NCI-H2227 (cell line): ENCODE results near the gene KLK5.
A peak's percentile ranks its signal among the peaks of the same experiment; 100 is the strongest.
"Not testable (repeated sequence)": the region's sequence is repeated elsewhere in the genome, so short reads cannot be mapped to it uniquely, and the experiment has no call there.

Experiments
- DNase-seq: peaks from one replicate; lab custom pipeline; 2025; ENCODE audit not compliant: unreplicated experiment; lab: John Stamatoyannopoulos, UW

KLK5 gene, protein sequence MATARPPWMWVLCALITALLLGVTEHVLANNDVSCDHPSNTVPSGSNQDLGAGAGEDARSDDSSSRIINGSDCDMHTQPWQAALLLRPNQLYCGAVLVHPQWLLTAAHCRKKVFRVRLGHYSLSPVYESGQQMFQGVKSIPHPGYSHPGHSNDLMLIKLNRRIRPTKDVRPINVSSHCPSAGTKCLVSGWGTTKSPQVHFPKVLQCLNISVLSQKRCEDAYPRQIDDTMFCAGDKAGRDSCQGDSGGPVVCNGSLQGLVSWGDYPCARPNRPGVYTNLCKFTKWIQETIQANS

DNA sequence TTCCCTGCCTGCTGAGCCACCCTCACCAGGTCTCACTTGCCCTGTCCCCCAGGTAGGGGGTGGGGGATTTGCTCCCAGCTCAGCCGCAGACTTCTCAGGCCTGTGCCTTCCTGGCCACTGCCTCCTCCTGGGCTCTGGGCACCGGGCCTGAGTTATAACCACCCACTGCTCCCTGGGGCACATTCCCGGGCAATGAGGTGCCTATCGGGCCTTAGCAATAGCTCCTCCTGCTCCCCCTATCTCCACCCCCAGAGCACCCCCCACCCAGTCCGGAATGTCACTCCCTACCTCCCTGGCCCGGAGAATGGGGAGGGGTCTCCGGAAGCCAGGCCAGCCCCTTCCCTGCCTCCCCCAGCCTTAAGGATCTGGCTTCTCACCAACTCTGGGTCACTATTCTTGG lies at the start of gene KLK5:
KLK5 (minus strand) TSS at position 129 of the 400 bp plus-strand sequence. CDS start 381 bp downstream, outside the sequence.
- DNase-seq, result no peak

DNA sequence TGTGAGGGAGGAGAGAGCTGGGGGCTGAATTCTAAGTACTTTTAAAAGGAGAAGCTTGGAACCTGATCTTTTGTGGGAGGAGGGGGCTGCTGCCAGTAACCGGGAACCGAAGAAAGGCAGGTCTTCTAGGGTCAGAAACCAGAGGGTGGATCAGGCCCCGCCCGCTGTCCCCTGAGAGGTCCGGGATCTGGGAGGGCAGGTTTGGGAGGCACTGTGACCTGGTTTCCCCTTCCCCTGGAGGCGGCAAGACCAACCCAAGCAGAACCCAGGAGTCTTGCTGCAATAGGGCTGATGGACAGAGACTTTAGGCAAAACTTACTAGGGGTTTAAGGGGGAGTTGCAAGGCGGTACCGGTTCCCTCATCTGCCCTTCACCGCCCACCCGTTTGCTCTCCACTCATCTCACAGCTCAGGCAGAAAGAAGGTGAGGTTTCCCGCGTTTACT lies 49.3 kb upstream of the KLK5 start:
- DNase-seq, result no peak

GRCh38 chr19:51001515-51001914 lies 48.7 kb upstream of the KLK5 start, which contains the start of gene KLK8:
KLK8 (minus strand) TSS chr19:51001604; CDS start chr19:51001167, 437 bp downstream.
- DNase-seq, result no peak

GRCh38 chr19:51000981-51001380 lies 48.1 kb upstream of the KLK5 start:
- DNase-seq, result no peak

- no peak for DNase-seq
These were observed 47.6 kb upstream of the KLK5 start for GRCh38 chr19:51000426-51000825.

GRCh38 chr19:50998686-50999085 lies 45.8 kb upstream of the KLK5 start:
- no peak for DNase-seq

DNA sequence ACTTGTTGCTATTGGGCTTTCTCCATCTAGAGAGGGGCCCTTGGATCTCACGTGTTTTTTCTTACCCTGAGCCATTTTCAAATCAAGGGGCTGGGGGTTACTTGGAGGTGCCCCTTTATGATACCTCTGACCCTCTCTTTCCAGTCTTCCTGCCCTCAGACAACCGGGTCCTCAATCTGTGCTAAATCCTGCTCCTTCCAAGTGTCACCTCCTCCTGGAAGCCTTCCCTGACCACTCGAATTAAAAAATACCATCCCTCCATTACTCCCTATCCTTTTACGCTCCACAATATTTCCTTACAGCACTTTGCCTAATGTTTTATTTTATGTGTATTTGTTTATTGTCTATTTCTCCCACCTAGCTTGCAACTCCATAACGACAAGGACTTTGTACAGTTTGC lies 45.2 kb upstream of the KLK5 start:
- DNase-seq, result no peak

DNA sequence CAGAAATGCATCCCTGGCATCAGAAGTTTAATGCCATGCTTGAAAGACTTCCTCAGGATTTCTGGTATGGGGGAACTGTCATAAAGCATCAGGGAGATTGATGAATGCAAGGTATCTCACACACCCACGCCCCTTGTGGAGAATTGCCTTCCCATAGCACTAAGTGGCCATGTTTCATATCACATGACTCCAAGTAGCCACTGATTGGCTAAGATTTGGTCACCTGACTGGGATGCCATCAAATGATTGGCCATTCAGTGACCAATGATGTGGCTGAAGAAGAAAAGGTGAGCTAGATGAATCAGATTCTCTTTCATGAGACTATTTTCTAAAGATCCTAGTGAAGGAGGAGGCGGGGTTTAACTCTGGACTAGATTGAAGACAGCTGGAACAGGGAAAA lies 41.3 kb upstream of the KLK5 start:
- peak; percentile 15 for DNase-seq

DNA sequence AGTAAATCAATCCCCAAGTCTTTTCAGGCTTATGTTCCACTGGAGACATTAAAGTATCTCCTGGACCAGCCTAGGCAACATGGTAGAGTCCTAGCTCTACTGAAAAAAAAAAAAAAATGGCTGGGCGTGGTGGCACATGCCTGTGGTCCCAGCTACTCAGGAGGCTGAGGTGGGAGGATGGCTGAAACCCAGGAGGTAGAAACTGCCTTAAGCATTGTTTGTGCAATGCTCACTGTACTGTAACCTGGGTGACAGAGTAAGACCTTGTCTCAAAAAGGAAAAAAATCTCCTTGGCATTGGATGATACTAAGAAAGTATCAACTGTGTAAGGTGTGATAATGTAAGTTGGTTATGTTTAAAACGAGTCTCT lies 39.8 kb upstream of the KLK5 start:
- DNase-seq, result no peak

DNA sequence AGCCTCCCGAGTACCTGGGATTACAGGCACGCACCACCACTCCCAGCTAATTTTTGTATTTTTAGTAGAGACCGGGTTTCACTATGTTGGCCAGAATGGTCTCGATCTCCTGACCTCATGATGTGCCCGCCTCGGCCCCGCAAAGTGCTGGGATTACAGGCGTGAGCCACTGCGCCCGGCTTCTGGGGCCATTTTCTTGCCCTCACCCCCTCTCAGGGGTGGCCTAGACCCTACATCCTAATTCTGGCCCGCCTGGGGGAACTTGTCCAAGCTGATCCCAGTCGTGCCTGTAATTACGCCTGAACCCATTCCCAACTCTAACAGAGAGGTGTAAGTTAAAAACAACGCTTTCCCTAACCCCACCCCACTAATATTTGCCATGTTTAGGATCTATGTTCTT lies 31.6 kb upstream of the KLK5 start:
- DNase-seq, result not testable (repeated sequence)

DNA sequence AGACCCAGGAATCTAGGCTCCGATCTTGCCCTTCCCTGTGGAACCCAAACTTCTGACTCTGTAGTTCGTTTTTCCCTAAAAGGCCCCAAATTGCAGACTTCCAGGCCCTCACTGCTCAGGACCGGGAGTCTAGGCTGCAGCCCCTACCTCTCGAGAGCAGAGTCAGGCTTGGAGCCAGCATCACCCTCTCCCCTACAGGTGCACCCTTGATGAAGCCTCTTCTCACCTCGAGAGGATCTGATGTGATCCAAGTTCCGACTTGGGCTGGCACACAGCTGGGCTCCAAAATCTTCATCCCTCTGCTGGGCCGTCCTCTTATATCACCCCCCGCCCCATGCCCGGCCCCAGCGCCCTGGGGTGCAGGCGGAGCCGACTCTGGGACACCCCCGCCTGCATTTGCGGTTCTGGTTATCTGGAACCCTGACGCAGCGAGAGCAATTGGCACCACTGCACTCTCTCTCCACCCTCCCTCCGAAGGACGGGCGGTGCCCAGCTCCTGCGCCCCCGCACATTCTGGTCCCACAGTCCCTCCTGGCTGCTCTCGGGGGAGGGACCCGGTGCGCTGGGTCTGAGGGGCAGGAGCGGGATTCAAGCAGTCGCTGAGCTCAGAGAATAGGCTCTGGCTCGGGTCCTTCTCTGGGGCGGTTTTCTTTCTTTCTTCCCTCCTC lies 30.9 kb upstream of the KLK5 start, which contains the start of gene KLK7:
KLK7 (minus strand) TSS at position 293 of the 668 bp plus-strand sequence. CDS start 1,518 bp downstream, outside the sequence.
- DNase-seq, result no peak

- DNase-seq, result no peak
These were observed 29.3 kb upstream of the KLK5 start for GRCh38 chr19:50982186-50982585.

GRCh38 chr19:50981587-50982146 lies 28.8 kb upstream of the KLK5 start:
- no peak for DNase-seq

- DNase-seq, result no peak
These were observed 27.4 kb upstream of the KLK5 start for GRCh38 chr19:50980208-50980607.

DNA sequence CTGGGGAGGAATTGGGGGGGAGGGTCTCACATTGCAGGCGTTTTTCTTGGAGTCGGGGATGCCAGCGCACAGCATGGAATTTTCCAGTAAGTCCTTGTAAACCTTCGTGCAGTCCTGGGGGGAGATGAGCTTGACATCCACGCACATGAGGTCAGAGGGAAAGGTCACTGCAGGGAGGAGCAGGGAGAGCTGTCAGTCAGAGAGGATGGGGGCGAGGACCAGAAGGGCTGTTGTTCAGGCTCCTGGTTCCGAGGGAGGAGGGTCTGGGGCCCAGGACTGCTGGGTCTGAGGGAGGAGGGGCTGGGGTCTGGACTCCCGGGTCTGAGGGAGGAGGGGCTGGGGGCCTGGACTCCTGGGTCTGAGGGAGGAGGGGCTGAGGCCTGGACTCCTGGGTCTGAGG lies 26.9 kb upstream of the KLK5 start:
- DNase-seq, result no peak

GRCh38 chr19:50978772-50979390 lies 26.0 kb upstream of the KLK5 start:
- DNase-seq, result no peak

DNA sequence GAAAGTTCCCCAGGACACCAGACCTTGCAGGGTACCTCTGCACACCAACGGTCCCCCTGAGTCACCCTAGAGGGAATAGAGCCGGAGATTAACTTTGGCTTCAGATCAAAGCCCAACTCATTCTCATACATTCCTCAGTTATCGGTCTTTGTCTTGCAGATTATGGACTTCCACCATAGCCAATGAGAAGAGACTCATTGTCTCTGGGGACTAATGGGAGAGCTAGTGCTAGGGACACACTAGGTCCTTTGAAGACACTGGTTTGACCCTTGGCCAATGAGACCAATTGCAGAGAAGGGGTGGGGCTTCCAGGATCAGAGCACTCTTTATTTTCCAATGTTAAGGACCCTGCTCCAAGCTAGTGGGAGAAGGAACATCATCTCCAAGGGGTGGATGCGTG lies 24.8 kb upstream of the KLK5 start:
- no peak for DNase-seq

GRCh38 chr19:50975766-50976165 lies 22.9 kb upstream of the KLK5 start:
- no peak for DNase-seq

GRCh38 chr19:50974702-50975556 lies 22.1 kb upstream of the KLK5 start:
- DNase-seq, result no peak

- no peak for DNase-seq
These were observed 20.0 kb upstream of the KLK5 start for GRCh38 chr19:50972795-50973376.
